ENCODE data around the gene FGF1. TPM values are rescaled to one million over a fixed set of nuclear protein-coding genes. Genes with fewer than 3 reads are reported as not detected.

Gene FGF1
- total RNA-seq, 2 experiments from 2014 or later, result not detected

DNA sequence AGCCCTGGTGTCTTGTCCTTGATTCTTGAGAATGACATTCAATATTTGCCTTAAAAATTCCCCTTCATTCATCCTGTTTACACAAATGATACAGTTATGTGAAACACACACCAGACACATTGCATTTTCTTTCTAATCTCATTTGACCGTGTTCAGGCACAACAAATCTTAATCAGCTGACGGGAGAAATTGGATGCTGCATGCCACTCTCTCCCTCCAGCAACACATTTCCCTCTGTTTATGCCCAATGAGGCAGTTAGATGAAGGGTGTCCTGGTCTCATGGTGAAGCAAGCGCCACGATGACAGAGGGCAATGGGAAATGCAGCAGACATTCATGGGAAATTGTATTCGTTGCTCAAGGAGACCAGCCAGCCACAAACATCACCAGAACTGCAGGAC lies 3.2 kb upstream of the FGF1 start:
- DNase-seq (no peak), ATAC-seq (no peak)
- CTCF ChIA-PET, result interaction anchor here (1.2 to 1.5 kb wide), 2 partner anchors 9 kb away, joined by 3 to 4 read pairs; no protein-coding TSS in a partner anchor
- H3K9me3 Mint-ChIP-seq (ENCODE audit: low read depth), result no peaks in the 10 kb centered on the region
- no peaks in the 10 kb centered on the region for H3K36me3 Mint-ChIP-seq
- no peaks in the 10 kb centered on the region for H3K4me1 Mint-ChIP-seq
- no peak overlapping the region for H3K27ac Mint-ChIP-seq
- H3K27me3 Mint-ChIP-seq, result peaks cover 10% of the 10 kb centered on the region
- H3K4me3 Mint-ChIP-seq, result no peak overlapping the region

DNA sequence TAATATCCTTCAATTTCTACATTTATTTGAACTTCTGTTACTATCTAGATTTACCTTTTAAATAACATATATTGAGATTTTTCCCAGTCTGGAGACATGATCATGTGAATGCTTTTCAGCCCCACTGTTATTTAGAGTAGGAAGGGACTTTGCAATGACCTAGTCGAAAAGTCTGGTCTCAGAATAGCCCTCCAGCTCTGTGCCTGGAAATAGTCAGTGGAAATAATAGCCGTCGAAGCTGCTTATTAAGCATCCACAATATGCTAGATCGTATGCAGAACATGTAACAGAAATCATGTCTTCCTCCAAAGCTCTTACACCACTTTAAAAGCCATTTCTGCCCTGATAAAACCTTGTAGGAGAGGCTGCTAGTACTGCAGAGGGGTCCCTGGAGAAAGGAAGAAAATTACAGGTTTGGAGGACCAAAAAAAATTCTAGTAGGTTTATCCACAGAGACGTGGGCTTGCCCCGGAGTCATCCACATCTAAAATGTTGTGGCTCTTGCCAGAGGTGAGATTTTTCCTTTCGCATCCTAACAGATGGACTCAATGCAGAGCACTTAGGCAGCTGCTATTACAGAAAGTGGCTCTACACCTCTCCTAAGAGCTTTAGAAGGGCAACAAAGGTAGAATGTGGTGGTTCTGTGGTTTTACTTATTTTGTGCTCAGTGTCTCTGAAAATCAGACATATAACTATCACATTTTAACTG lies 2.5 kb upstream of the FGF1 start:
- peaks cover 7% of the 10 kb centered on the region for H3K27me3 Mint-ChIP-seq
- ATAC-seq (no peak), DNase-seq (no peak)
- H3K36me3 Mint-ChIP-seq, result no peaks in the 10 kb centered on the region
- no peak overlapping the region for H3K4me3 Mint-ChIP-seq
- H3K4me1 Mint-ChIP-seq, result no peaks in the 10 kb centered on the region
- H3K9me3 Mint-ChIP-seq (ENCODE audit: low read depth), result no peaks in the 10 kb centered on the region
- no peak overlapping the region for H3K27ac Mint-ChIP-seq
- CTCF ChIA-PET, result interaction anchor here (1.5 kb wide), 1 partner anchor 10 kb away, joined by 3 read pairs; no protein-coding TSS in a partner anchor

DNA sequence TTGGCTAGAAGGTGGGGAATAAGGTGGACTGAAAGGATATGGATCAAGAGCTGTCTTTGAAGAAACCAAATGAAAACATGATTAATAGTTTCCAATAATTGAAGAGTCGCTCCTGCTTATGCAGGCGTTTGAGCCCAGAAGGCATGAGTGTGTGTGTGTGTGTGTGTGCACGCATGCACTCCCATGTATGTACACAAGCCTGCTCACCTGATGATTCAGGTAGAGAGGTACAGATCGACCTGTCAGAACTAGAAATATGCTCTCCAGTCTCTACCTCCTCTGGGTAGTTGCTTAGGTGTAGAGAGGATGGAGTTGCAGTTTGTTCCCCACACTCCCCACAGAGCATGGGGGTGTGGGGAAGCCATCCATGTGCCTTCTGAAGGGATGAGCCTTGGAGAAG lies 1.1 kb upstream of the FGF1 start:
- Mint-ChIP-seq H3K36me3 (no peaks in the 10 kb centered on the region), H3K4me1 (no peaks in the 10 kb centered on the region), H3K27me3 (peaks cover 7% of the 10 kb centered on the region), H3K27ac (no peak overlapping the region), H3K9me3 (ENCODE audit: low read depth) (no peaks in the 10 kb centered on the region), H3K4me3 (no peak overlapping the region)
- ATAC-seq (no peak), DNase-seq (no peak)
- CTCF ChIA-PET, result interaction anchor here (1.1 kb wide), 1 partner anchor 32 kb away, joined by 3 read pairs; no protein-coding TSS in a partner anchor

- Mint-ChIP-seq H3K36me3 (no peaks in the 10 kb centered on the region), H3K27me3 (peaks cover 7% of the 10 kb centered on the region), H3K4me3 (no peak overlapping the region), H3K9me3 (ENCODE audit: low read depth) (no peaks in the 10 kb centered on the region), H3K4me1 (no peaks in the 10 kb centered on the region), H3K27ac (no peak overlapping the region)
- no peak for ATAC-seq
- DNase-seq, result no peak
- CTCF ChIA-PET, result interaction anchor here (1.3 to 1.9 kb wide), 2 partner anchors 12 to 194 kb away, joined by 3 to 4 read pairs; no protein-coding TSS in a partner anchor
These were observed 382 bp upstream of the FGF1 start for GRCh38 chr5:142686210-142686734.

GRCh38 chr5:142684508-142685041 lies 1.3 kb downstream of the FGF1 start:
- Mint-ChIP-seq H3K4me3 (no peak overlapping the region), H3K27me3 (peaks cover 7% of the 10 kb centered on the region), H3K9me3 (ENCODE audit: low read depth) (no peaks in the 10 kb centered on the region), H3K27ac (no peak overlapping the region), H3K4me1 (no peaks in the 10 kb centered on the region), H3K36me3 (no peaks in the 10 kb centered on the region)
- DNase-seq (no peak), ATAC-seq (no peak)
- CTCF ChIA-PET, result interaction anchor here (1.3 to 1.9 kb wide), 3 partner anchors 14 to 196 kb away, joined by 3 to 6 read pairs (median 4); no protein-coding TSS in a partner anchor

DNA sequence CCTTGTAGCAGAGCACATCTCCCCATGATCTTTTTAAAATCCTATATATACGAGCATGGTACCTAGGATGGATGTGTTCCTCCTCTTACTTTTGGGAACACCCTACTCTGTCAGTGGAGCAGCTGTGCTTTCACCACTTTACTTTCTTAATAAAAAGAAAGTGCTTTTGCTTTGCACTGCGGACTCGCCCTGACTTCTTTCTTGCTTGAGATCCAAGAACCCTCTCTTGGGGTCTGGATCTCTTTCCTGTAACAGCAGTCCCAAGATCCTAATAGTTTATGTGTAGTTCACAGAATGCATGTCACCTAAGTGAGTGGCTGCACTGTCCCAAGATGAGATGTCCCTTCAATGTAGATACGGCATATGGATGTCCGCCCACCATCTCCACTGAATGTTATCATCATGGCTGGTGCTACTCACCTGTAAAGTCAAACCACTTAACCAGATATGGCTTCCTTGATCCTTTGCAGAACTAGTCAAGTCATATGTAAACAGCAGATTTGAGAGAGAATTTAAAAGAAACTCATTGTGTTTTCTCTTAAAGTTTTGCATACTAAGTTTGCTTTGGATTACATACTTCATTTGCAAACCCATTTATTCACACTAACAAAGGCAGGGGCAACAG lies 1.9 kb downstream of the FGF1 start:
- CTCF ChIA-PET, result no interaction called here
- Mint-ChIP-seq H3K4me1 (no peaks in the 10 kb centered on the region), H3K4me3 (no peak overlapping the region), H3K27ac (no peak overlapping the region), H3K27me3 (peaks cover 5% of the 10 kb centered on the region), H3K9me3 (ENCODE audit: low read depth) (no peaks in the 10 kb centered on the region), H3K36me3 (no peaks in the 10 kb centered on the region)
- DNase-seq, result no peak
- ATAC-seq, result no peak

GRCh38 chr5:142683116-142683515 lies 2.8 kb downstream of the FGF1 start:
- DNase-seq (no peak), ATAC-seq (no peak)
- Mint-ChIP-seq H3K9me3 (ENCODE audit: low read depth) (no peaks in the 10 kb centered on the region), H3K27me3 (peaks cover 5% of the 10 kb centered on the region), H3K4me3 (no peak overlapping the region), H3K4me1 (no peaks in the 10 kb centered on the region), H3K27ac (no peak overlapping the region), H3K36me3 (no peaks in the 10 kb centered on the region)
- CTCF ChIA-PET, result interaction anchor here (1.1 kb wide), 1 partner anchor 15 kb away, joined by 3 read pairs; no protein-coding TSS in a partner anchor

DNA sequence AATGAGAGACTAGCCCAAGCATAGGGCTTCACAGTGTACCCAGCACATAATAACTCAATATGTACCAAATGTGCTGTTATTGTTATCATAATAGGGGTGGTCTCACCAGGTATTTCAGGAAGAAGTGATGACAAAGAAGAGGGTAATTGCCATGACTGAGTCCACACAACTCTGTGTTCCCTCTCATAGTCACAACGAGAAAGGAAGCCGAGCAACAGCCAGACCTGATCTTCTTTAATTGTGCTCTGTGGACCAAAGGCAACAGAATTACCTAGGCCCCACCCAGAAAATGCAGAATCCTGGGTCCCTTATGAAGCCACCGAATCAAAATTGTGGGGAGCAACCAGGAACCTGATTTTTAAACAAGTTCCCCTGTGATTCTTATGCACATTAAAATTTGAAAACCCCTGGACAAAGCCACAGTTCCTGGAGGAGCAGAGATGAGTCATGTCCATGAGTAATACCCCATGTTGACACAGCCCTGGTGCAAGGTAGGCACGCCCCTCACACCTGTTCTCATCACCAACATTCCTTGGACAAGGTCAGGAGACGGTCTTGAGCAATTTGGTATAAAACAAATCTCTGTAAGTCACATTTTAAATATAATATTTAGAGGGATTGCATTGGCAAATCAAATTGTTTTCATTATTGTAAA lies 5.2 kb downstream of the FGF1 start:
- CTCF ChIA-PET, result no interaction called here
- no peak overlapping the region for H3K4me3 Mint-ChIP-seq
- no peak overlapping the region for H3K27ac Mint-ChIP-seq
- H3K9me3 Mint-ChIP-seq (ENCODE audit: low read depth), result no peaks in the 10 kb centered on the region
- no peak for DNase-seq
- no peak for ATAC-seq
- no peaks in the 10 kb centered on the region for H3K4me1 Mint-ChIP-seq
- peaks cover 8% of the 10 kb centered on the region for H3K27me3 Mint-ChIP-seq
- H3K36me3 Mint-ChIP-seq, result no peaks in the 10 kb centered on the region

DNA sequence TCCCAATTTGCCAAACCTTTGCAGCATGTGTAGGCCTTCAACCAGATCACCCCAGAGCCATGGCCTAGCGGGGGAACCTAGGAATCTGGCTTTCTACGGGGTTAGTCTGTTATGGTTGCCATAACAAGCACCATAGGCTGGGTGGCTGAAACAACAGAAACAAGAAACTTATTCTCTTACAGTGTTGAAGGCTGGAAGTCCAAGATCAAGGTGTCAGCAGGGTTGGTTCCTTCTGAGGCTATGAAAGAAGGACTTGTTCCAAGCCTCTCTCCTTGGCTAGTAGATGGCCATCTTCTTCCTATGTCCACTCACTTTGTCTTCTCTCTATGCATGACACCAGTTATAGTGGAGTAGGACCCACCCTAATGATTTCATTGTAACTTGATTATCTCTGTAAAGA lies 6.1 kb downstream of the FGF1 start:
- CTCF ChIA-PET, result no interaction called here
- Mint-ChIP-seq H3K27ac (no peak overlapping the region), H3K4me1 (no peaks in the 10 kb centered on the region), H3K9me3 (ENCODE audit: low read depth) (no peaks in the 10 kb centered on the region), H3K27me3 (peaks cover 8% of the 10 kb centered on the region), H3K4me3 (no peak overlapping the region), H3K36me3 (no peaks in the 10 kb centered on the region)
- ATAC-seq (no peak), DNase-seq (no peak)

DNA sequence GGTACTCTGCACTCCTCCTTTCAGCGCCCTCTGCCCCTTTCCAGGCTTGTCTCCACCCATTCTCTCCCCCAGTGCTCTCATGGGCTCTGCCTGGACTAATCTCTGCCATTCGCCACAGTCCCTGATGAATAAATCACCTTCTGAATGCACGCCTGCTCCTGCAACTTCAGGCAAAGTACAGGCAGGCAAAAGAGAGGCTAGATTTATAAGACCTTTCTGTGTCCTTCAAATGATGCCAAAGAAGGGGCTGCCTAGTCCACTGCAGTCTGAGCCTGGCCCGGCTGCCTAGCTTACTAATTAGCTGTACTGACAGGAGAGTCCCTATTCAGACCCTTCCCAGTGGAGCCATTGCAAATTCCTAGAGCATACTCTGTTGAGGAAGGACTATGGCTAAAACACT lies 7.4 kb downstream of the FGF1 start:
- H3K9me3 Mint-ChIP-seq (ENCODE audit: low read depth), result no peaks in the 10 kb centered on the region
- CTCF ChIA-PET, result no interaction called here
- DNase-seq (no peak), ATAC-seq (no peak)
- no peaks in the 10 kb centered on the region for H3K4me1 Mint-ChIP-seq
- H3K27ac Mint-ChIP-seq, result no peak overlapping the region
- H3K4me3 Mint-ChIP-seq, result no peak overlapping the region
- H3K36me3 Mint-ChIP-seq, result no peaks in the 10 kb centered on the region
- peaks cover 8% of the 10 kb centered on the region for H3K27me3 Mint-ChIP-seq

DNA sequence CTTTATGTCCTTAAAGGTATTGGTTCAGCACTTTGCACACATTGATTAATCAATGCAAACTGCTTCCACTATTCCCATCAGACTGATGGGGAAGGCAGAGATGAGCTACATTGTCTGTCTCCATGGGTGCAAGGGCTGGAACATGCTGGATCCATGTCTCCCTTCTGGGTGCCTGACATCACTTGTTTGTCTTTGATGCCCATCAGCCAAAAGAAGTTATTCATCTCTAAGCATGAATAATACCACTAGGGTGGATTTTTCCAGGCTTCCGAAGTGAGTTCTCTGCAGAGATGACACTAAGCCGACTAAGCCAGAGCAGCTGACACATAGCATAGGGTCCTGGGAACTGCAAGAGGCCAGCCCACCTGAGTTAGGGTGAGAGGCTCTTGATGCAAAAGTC lies 8.7 kb downstream of the FGF1 start:
- no peak for DNase-seq
- H3K9me3 Mint-ChIP-seq (ENCODE audit: low read depth), result no peaks in the 10 kb centered on the region
- ATAC-seq, result no peak
- H3K36me3 Mint-ChIP-seq, result no peaks in the 10 kb centered on the region
- H3K27me3 Mint-ChIP-seq, result peaks cover 9% of the 10 kb centered on the region
- CTCF ChIA-PET, result interaction anchor here (1.1 kb wide), 1 partner anchor 9 kb away, joined by 4 read pairs; no protein-coding TSS in a partner anchor
- no peaks in the 10 kb centered on the region for H3K4me1 Mint-ChIP-seq
- no peak overlapping the region for H3K4me3 Mint-ChIP-seq
- no peak overlapping the region for H3K27ac Mint-ChIP-seq

GRCh38 chr5:142676318-142676717 lies 9.6 kb downstream of the FGF1 start:
- CTCF ChIA-PET, result no interaction called here
- Mint-ChIP-seq H3K36me3 (no peaks in the 10 kb centered on the region), H3K4me1 (no peaks in the 10 kb centered on the region), H3K27me3 (peaks cover 9% of the 10 kb centered on the region), H3K4me3 (no peak overlapping the region), H3K27ac (no peak overlapping the region), H3K9me3 (ENCODE audit: low read depth) (no peaks in the 10 kb centered on the region)
- no peak for DNase-seq
- no peak for ATAC-seq

All from activated CD8-positive, alpha-beta memory T cell treated with anti-CD3 and anti-CD28 coated beads, Interleukin-2, amount 10 ng/mL, durations not matched to agents 7 days and 5 days (primary cell).